Activated naive CD8-positive, alpha-beta T cell treated with anti-CD3 and anti-CD28 coated beads, Interleukin-2, amount 50 U/mL, for 24 hours (primary cell): ENCODE measurements around the gene CCL4.
"Not testable (repeated sequence)": the region's sequence is repeated elsewhere in the genome, so short reads cannot be mapped to it uniquely, and the experiment has no call there.

Source experiments
- ATAC-seq: fragments of 150-1000 bp; cut with Tn5 transposase; one replicate; pipeline ENCODE4 v1.10.0; 2021
- DNase-seq: peaks from one replicate; pipeline ENCODE4 v3.0.0; 2021
- H3K27ac Mint-ChIP-seq: one replicate; pipeline ENCODE4 v1.8.0; 2021; ENCODE audit warnings: mild to moderate bottlenecking, mixed read lengths
- H3K27me3 Mint-ChIP-seq: one replicate; pipeline ENCODE4 v1.8.0; 2021; ENCODE audit warnings: mixed read lengths
- H3K36me3 Mint-ChIP-seq: one replicate; pipeline ENCODE4 v1.8.0; 2021; ENCODE audit warnings: low read depth, mixed read lengths
- H3K4me1 Mint-ChIP-seq: one replicate; pipeline ENCODE4 v1.8.0; 2021; ENCODE audit warnings: mixed read lengths
- H3K4me3 Mint-ChIP-seq: one replicate; pipeline ENCODE4 v1.8.0; 2021; ENCODE audit warnings: mild to moderate bottlenecking, moderate library complexity, mixed read lengths
- H3K9me3 Mint-ChIP-seq: one replicate; pipeline ENCODE4 v1.8.0; 2021; ENCODE audit warnings: mixed read lengths

Gene CCL4

DNA sequence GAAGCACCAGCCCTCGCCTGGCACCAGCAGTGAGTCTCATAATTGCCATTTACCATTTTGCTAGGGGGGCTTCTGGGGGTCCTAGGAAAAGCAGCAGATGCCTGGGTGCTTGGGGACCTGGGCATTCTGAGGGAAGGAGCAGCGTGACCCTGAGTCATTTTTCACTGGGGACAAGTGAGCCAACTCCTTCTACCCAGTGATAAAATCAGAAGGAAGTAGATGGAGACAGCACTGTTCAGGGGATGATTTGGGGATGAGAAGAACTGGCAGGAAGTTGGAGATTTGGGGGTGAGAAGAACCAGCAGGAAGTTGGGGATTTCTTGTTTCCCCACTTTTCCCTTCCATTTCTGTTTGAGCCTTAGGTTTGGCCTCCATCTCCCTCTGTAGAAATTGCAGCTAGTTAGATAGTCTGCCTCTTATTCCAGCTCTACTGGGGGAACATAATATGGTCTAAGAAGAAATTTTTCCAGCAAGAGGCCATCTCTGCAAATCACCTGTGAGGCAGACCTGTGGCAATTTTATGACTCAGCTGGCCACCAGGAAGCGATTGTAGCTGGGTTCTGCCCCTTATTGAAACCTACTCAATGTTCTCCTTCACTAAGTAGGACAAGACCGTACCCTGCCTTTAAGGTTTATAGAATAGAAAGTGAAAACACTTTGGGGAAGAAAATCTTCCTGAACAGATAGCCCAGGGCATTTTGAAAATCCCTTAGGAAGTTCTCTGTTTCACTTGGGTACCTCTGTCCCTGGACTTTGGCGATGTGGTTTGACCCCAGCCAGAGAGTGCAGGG is 21.8 kb upstream of the CCL4 start:
- ATAC-seq = peak; percentile 30
- not testable (repeated sequence) for H3K9me3 Mint-ChIP-seq, DNase-seq, H3K36me3 Mint-ChIP-seq, H3K27me3 Mint-ChIP-seq
- Mint-ChIP-seq H3K4me3 (peak overlapping the region; percentile 54), H3K4me1 (peaks cover 50% of the 10 kb centered on the region), H3K27ac (peak overlapping the region; percentile 92)

DNA sequence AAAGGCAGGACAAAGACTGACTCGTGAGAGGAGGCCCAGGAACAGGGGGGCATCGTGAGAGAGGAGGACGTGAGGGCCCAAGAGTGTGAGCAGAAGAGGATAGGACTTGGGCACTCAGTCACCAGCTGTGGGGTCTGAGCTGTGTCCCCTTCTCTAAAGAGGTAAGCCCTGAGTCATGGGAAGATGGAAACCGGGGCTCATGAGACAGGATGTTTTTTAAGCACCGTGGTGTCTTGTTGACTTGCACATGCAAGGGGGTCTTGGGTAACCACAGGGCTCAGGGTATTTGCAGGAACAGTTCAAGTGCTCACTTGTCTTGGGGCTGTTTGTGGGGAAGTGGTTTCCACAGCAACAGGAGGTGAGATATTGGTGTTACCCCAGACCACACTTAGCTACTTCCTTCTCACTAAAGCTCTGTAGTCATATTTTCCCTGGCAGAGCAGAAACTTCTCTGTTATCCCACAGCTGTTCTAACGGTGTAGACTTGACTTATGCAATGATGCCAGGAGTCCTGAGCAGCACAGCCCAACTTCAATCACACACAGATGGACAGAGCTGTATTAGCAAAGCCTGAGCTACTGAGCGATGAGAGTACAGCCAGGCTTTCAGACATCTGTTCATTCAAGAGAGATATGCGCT is 21.0 kb upstream of the CCL4 start:
- not testable (repeated sequence) for H3K9me3 Mint-ChIP-seq, H3K27me3 Mint-ChIP-seq, H3K36me3 Mint-ChIP-seq
- peaks cover 50% of the 10 kb centered on the region for H3K4me1 Mint-ChIP-seq
- peak overlapping the region; percentile 92 for H3K27ac Mint-ChIP-seq
- H3K4me3 Mint-ChIP-seq = peak overlapping the region; percentile 54
- ATAC-seq (peak; percentile 92), DNase-seq (peak; percentile 60)

GRCh38 chr17:36083691-36084090 is 19.9 kb upstream of the CCL4 start:
- Mint-ChIP-seq H3K4me1 (peaks cover 56% of the 10 kb centered on the region), H3K27ac (peak overlapping the region; percentile 46)
- H3K36me3 Mint-ChIP-seq, ATAC-seq, H3K27me3 Mint-ChIP-seq, H3K9me3 Mint-ChIP-seq, H3K4me3 Mint-ChIP-seq, DNase-seq: not testable (repeated sequence)

DNA sequence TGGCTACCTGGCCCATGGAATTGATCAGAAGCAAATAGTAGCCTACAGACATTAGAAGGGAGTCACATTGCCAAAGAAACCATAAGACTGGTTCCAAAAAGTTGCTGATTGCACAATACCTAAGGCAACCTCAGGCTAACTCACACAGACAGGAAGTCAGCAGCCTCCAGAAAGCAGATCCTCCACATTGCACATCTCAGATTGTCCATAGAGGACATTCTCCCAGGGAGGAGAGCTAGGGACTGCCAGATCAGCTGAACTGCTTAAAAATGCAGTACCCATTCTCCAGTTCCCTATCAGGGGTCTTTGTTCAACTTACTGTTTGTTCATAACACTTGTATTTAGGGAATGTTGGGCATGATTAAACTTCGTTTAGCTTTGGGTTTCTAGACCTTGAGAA is 17.9 kb upstream of the CCL4 start:
- no peak overlapping the region for H3K4me3 Mint-ChIP-seq
- no peak overlapping the region for H3K27ac Mint-ChIP-seq

GRCh38 chr17:36086791-36087190 is 16.8 kb upstream of the CCL4 start:
- Mint-ChIP-seq H3K27me3 (peaks cover 4% of the 10 kb centered on the region), H3K4me3 (no peak overlapping the region), H3K9me3 (no peaks in the 10 kb centered on the region), H3K4me1 (peaks cover 76% of the 10 kb centered on the region), H3K27ac (no peak overlapping the region), H3K36me3 (peaks cover 9% of the 10 kb centered on the region)
- ATAC-seq = no peak
- DNase-seq = no peak

More for the DNA sequence above, 17.9 kb upstream of the CCL4 start:
- ATAC-seq (no peak), DNase-seq (no peak)
- Mint-ChIP-seq H3K36me3 (peaks cover 9% of the 10 kb centered on the region), H3K27me3 (peaks cover 4% of the 10 kb centered on the region), H3K4me1 (peaks cover 76% of the 10 kb centered on the region), H3K9me3 (no peaks in the 10 kb centered on the region)

GRCh38 chr17:36087471-36087870 is 16.2 kb upstream of the CCL4 start:
- not testable (repeated sequence) for H3K36me3 Mint-ChIP-seq, ATAC-seq, DNase-seq, H3K27me3 Mint-ChIP-seq, H3K27ac Mint-ChIP-seq, H3K4me3 Mint-ChIP-seq, H3K9me3 Mint-ChIP-seq
- peaks cover 76% of the 10 kb centered on the region for H3K4me1 Mint-ChIP-seq

GRCh38 chr17:36087897-36088572 is 15.6 kb upstream of the CCL4 start:
- not testable (repeated sequence) for DNase-seq, ATAC-seq, H3K27me3 Mint-ChIP-seq, H3K9me3 Mint-ChIP-seq, H3K36me3 Mint-ChIP-seq
- H3K4me3 Mint-ChIP-seq = peak overlapping the region; percentile 83
- H3K4me1 Mint-ChIP-seq = peaks cover 77% of the 10 kb centered on the region
- H3K27ac Mint-ChIP-seq = peak overlapping the region; percentile 9

GRCh38 chr17:36088670-36089338 is 14.8 kb upstream of the CCL4 start:
- Mint-ChIP-seq H3K4me3 (peak overlapping the region; percentile 83), H3K9me3 (no peaks in the 10 kb centered on the region), H3K27ac (peak overlapping the region; percentile 93), H3K27me3 (peaks cover 8% of the 10 kb centered on the region), H3K4me1 (peaks cover 76% of the 10 kb centered on the region), H3K36me3 (peaks cover 12% of the 10 kb centered on the region)
- DNase-seq = no peak
- ATAC-seq = no peak

DNA sequence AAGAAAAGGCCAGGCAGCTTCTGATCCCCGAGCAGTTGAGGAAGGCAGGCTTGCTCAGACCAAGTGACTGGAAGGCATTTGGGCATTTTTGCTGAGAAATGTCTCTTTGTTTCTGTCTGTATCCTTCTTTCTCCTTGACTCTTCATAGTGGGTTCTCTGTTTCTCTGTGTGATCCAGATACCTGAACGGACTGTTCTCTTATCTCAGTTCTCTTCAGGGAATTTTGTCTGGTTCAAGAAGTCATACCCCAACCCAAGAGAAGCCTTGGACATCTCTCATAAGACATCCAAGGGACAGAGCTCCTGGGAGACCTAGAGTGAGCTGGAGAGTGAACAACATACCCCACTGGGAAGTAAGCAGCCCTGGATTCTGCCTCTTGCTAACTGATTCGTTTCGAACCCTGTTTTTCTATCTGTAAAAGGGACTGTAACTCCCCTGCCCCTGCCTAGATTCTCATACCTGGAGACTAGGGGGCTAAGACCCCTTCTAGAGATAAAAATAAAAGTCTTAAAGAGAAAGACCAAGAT is 14.2 kb upstream of the CCL4 start:
- DNase-seq (no peak), ATAC-seq (no peak)
- no peaks in the 10 kb centered on the region for H3K9me3 Mint-ChIP-seq
- H3K27me3 Mint-ChIP-seq = peaks cover 8% of the 10 kb centered on the region
- H3K4me1 Mint-ChIP-seq = peaks cover 74% of the 10 kb centered on the region
- H3K4me3 Mint-ChIP-seq = peak overlapping the region; percentile 83
- H3K36me3 Mint-ChIP-seq = peaks cover 12% of the 10 kb centered on the region
- peak overlapping the region; percentile 93 for H3K27ac Mint-ChIP-seq

DNA sequence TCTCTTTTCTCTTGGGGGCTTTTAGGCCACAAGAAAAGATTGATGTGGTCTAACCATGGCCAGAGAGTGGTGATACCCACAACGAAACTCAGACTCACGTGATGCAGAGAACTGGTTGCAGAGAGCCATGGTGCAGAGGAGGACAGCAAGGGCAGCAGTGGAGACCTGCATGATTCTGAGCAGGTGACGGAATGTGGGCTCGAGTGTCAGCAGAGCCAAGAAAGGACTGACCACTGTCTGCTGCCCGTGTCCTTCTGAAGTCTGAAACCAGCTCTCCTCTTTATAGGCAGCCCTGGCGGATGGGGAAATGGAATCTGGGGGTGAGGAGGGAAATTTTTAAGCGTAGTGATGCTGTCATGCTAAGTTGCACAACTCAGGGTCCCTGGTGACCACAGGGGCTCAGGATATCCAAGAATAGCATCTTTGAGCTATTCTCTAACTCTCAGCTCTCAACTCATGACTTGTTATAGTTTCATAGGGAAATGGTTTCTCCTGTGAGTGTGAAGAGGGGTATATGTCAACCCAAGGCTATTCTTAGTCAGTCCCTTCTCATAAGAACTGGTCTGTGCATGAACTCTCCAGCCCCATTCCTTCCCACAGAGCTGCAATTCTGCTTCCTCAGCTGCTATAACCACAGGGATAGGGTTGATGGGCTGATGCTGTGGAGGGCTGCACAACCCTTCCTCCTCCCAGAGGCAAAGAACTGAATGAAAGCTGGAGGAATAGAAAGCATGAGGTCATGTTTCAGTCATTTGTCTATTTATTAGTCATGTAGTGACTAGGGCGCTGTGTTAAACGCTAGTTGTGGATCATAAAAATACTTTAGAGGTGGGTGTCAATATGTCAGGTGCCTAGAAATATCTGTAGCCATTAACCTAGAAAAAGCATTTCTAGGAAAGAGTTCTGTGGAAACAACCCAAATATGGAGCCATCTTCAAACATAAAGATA is 13.5 kb upstream of the CCL4 start, which contains the start of gene CCL3:
TSS of gene CCL3 (minus strand) at position 256 of the 949 bp plus-strand sequence. CDS start at position 171, 85 bp downstream.
- H3K27ac Mint-ChIP-seq = peak within 1 kb of the TSS; percentile 93
- peaks cover 8% of the 10 kb centered on the region for H3K27me3 Mint-ChIP-seq
- ATAC-seq (peak; percentile 87), DNase-seq (peak; percentile 61)
- no peaks in the 10 kb centered on the region for H3K9me3 Mint-ChIP-seq
- H3K36me3 Mint-ChIP-seq = peaks cover 12% of the 10 kb centered on the region
- peak within 1 kb of the TSS; percentile 83 for H3K4me3 Mint-ChIP-seq
- peaks cover 76% of the 10 kb centered on the region for H3K4me1 Mint-ChIP-seq

DNA sequence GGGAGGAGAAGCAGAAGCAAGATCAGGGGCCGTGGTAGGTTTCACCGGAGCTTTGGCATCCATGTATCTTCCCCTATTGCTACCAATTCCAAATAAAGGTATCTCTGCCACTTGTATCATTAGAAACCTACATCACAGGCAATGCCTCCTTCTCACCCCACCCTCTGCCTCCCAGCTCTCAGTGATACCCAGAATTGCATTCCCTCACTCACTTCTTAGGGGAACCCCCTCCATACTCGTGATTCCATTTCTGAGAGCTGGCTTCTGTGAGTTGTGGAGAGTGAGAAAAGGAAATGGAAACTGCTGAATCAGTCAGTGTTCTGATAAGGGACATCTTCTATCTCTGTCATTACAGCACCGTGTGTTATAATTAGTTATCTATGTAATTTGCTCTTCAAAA is 11.4 kb upstream of the CCL4 start:
- ATAC-seq = peak; percentile 63
- peak overlapping the region; percentile 89 for H3K27ac Mint-ChIP-seq
- DNase-seq = no peak
- peaks cover 12% of the 10 kb centered on the region for H3K36me3 Mint-ChIP-seq
- peaks cover 10% of the 10 kb centered on the region for H3K27me3 Mint-ChIP-seq
- H3K9me3 Mint-ChIP-seq = no peaks in the 10 kb centered on the region
- peaks cover 74% of the 10 kb centered on the region for H3K4me1 Mint-ChIP-seq
- H3K4me3 Mint-ChIP-seq = no peak overlapping the region

- Mint-ChIP-seq H3K36me3 (peaks cover 12% of the 10 kb centered on the region), H3K27ac (peak overlapping the region; percentile 89), H3K4me1 (peaks cover 74% of the 10 kb centered on the region)
- DNase-seq, H3K27me3 Mint-ChIP-seq, H3K4me3 Mint-ChIP-seq, ATAC-seq, H3K9me3 Mint-ChIP-seq: not testable (repeated sequence)
Measured at GRCh38 chr17:36092715-36093114, 10.9 kb upstream of the CCL4 start.

GRCh38 chr17:36094232-36094631 is 9.4 kb upstream of the CCL4 start:
- no peaks in the 10 kb centered on the region for H3K9me3 Mint-ChIP-seq
- peaks cover 70% of the 10 kb centered on the region for H3K4me1 Mint-ChIP-seq
- no peak overlapping the region for H3K4me3 Mint-ChIP-seq
- ATAC-seq (no peak), DNase-seq (no peak)
- peaks cover 8% of the 10 kb centered on the region for H3K36me3 Mint-ChIP-seq
- H3K27me3 Mint-ChIP-seq = peaks cover 8% of the 10 kb centered on the region
- H3K27ac Mint-ChIP-seq = no peak overlapping the region
